GM23338 (cell line): Measurements from ENCODE around the gene NSD2.

ENCODE experiments used
- EZH2phosphoT487 ChIP-seq: fragments of 200-600 bp; sonication (generic); IDR thresholded peaks from one replicate; pipeline ENCODE4 v1.8.1; 2018; ENCODE audit warnings: antibody characterized with exemption; ENCODE audit not compliant: unreplicated experiment
- TF ChIP-seq, protein P1 (sequence below), 2 experiments: fragments of 200-600 bp in 1 of 2; sonication (generic) in 1 of 2; conservative IDR thresholded peaks; 2 replicates each; pipeline versions ENCODE4 v1.5.1 to v1.6.1; 2016 to 2017; ENCODE audit warnings: antibody characterized with exemption in 2 of 2, low read depth in 2 of 2, mild to moderate bottlenecking in 2 of 2, moderate library complexity in 1 of 2
- TF ChIP-seq, protein P2 (sequence below): fragments of 250-450 bp; sonication (Bioruptor Pico); IDR thresholded peaks from 2 replicates; pipeline ENCODE4 v1.5.0; 2020; ENCODE audit warnings: mild to moderate bottlenecking, moderate library complexity

DNA sequence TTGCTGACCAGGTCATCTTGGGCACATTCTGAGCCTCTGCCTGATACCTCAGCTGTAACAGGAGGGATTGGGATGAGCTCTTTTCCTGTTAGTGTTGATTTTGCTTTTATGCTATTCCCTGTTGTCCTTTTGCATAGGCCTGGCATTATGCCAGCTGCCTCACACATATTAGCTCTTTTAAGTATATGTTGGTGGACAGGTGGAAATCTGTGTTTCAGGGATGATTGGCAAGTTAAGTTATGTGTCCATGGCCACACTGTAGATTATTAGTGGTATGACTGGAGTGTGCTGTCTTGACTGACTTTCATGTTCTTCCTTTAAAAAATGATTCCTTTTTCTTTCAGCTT lies 28.9 kb downstream of the NSD2 start:
- TF ChIP-seq, protein P1, sequence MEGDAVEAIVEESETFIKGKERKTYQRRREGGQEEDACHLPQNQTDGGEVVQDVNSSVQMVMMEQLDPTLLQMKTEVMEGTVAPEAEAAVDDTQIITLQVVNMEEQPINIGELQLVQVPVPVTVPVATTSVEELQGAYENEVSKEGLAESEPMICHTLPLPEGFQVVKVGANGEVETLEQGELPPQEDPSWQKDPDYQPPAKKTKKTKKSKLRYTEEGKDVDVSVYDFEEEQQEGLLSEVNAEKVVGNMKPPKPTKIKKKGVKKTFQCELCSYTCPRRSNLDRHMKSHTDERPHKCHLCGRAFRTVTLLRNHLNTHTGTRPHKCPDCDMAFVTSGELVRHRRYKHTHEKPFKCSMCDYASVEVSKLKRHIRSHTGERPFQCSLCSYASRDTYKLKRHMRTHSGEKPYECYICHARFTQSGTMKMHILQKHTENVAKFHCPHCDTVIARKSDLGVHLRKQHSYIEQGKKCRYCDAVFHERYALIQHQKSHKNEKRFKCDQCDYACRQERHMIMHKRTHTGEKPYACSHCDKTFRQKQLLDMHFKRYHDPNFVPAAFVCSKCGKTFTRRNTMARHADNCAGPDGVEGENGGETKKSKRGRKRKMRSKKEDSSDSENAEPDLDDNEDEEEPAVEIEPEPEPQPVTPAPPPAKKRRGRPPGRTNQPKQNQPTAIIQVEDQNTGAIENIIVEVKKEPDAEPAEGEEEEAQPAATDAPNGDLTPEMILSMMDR (conservative IDR thresholded peaks at IDR 0.05; ENCODE audit: low read depth in 2 of 2): no peak
- TF ChIP-seq, protein P2, sequence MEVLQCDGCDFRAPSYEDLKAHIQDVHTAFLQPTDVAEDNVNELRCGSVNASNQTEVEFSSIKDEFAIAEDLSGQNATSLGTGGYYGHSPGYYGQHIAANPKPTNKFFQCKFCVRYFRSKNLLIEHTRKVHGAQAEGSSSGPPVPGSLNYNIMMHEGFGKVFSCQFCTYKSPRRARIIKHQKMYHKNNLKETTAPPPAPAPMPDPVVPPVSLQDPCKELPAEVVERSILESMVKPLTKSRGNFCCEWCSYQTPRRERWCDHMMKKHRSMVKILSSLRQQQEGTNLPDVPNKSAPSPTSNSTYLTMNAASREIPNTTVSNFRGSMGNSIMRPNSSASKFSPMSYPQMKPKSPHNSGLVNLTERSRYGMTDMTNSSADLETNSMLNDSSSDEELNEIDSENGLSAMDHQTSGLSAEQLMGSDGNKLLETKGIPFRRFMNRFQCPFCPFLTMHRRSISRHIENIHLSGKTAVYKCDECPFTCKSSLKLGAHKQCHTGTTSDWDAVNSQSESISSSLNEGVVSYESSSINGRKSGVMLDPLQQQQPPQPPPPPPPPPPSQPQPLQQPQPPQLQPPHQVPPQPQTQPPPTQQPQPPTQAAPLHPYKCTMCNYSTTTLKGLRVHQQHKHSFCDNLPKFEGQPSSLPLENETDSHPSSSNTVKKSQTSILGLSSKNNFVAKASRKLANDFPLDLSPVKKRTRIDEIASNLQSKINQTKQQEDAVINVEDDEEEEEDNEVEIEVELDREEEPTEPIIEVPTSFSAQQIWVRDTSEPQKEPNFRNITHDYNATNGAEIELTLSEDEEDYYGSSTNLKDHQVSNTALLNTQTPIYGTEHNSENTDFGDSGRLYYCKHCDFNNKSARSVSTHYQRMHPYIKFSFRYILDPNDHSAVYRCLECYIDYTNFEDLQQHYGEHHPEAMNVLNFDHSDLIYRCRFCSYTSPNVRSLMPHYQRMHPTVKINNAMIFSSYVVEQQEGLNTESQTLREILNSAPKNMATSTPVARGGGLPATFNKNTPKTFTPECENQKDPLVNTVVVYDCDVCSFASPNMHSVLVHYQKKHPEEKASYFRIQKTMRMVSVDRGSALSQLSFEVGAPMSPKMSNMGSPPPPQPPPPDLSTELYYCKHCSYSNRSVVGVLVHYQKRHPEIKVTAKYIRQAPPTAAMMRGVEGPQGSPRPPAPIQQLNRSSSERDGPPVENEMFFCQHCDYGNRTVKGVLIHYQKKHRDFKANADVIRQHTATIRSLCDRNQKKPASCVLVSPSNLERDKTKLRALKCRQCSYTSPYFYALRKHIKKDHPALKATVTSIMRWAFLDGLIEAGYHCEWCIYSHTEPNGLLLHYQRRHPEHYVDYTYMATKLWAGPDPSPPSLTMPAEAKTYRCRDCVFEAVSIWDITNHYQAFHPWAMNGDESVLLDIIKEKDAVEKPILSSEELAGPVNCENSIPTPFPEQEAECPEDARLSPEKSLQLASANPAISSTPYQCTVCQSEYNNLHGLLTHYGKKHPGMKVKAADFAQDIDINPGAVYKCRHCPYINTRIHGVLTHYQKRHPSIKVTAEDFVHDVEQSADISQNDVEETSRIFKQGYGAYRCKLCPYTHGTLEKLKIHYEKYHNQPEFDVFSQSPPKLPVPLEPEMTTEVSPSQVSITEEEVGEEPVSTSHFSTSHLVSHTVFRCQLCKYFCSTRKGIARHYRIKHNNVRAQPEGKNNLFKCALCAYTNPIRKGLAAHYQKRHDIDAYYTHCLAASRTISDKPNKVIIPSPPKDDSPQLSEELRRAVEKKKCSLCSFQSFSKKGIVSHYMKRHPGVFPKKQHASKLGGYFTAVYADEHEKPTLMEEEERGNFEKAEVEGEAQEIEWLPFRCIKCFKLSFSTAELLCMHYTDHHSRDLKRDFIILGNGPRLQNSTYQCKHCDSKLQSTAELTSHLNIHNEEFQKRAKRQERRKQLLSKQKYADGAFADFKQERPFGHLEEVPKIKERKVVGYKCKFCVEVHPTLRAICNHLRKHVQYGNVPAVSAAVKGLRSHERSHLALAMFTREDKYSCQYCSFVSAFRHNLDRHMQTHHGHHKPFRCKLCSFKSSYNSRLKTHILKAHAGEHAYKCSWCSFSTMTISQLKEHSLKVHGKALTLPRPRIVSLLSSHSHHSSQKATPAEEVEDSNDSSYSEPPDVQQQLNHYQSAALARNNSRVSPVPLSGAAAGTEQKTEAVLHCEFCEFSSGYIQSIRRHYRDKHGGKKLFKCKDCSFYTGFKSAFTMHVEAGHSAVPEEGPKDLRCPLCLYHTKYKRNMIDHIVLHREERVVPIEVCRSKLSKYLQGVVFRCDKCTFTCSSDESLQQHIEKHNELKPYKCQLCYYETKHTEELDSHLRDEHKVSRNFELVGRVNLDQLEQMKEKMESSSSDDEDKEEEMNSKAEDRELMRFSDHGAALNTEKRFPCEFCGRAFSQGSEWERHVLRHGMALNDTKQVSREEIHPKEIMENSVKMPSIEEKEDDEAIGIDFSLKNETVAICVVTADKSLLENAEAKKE (CRISPR knock-in tag): no peak
- no peak for TF ChIP-seq EZH2phosphoT487
